HL-60 (cell line): ENCODE measurements around the gene KRTAP10-12.

Experiments used
- DNase-seq, 2 experiments: peaks; one replicate each; pipeline ENCODE4 v3.0.0-alpha.2; 2010 to 2020; ENCODE audit warnings: low read depth in 1 of 2, low spot score in 1 of 2
- H3K27ac ChIP-seq: fragments of 250-450 bp; sonication (Bioruptor Pico); replicated peaks from 2 replicates; pipeline ENCODE4 v1.5.1; 2020; ENCODE audit warnings: mild to moderate bottlenecking, moderate library complexity
- H3K27me3 ChIP-seq: fragments of 250-450 bp; sonication (Bioruptor Pico); 2 replicates; pipeline ENCODE4 v1.5.1; 2021; ENCODE audit warnings: mild to moderate bottlenecking, moderate library complexity; ENCODE audit not compliant: insufficient read depth, poor library complexity, severe bottlenecking
- H3K4me3 ChIP-seq: replicated peaks from 2 replicates; pipeline ENCODE4 v1.5.1; 2011; ENCODE audit warnings: mild to moderate bottlenecking, control low read depth, low read length; ENCODE audit not compliant: insufficient read depth
- CTCF ChIP-seq: IDR thresholded peaks from one replicate; pipeline ENCODE4 v1.5.1; 2011; ENCODE audit warnings: low read length, control low read depth, inconsistent platforms; ENCODE audit not compliant: insufficient read depth
- GABPA ChIP-seq: IDR thresholded peaks from 2 replicates; pipeline ENCODE4 v1.6.1; 2012; ENCODE audit warnings: low read depth
- POLR2AphosphoS5 ChIP-seq: IDR thresholded peaks from 2 replicates; pipeline ENCODE4 v1.6.1; 2012; ENCODE audit warnings: low read depth
- REST ChIP-seq: IDR thresholded peaks from 2 replicates; pipeline ENCODE4 v1.6.1; 2012; ENCODE audit warnings: low read depth; ENCODE audit not compliant: insufficient replicate concordance
- SPI1 ChIP-seq: IDR thresholded peaks from 2 replicates; pipeline ENCODE4 v1.6.1; 2012; ENCODE audit warnings: low read depth, mild to moderate bottlenecking, borderline replicate concordance

The KRTAP10-12 gene

GRCh38 chr21:44727321-44727720 lies 30.3 kb downstream of the KRTAP10-12 start:
- no peak for TF ChIP-seq POLR2AphosphoS5
- TF ChIP-seq REST = no peak
- no peak for TF ChIP-seq CTCF
- no peak for TF ChIP-seq GABPA
- no peak for TF ChIP-seq SPI1
- H3K27me3 ChIP-seq = peaks cover 28% of the 10 kb centered on the region

GRCh38 chr21:44727757-44728156 lies 30.8 kb downstream of the KRTAP10-12 start:
- H3K4me3 ChIP-seq = no peak overlapping the region
- no peak for DNase-seq
- TF ChIP-seq REST (no peak), GABPA (no peak), CTCF (no peak), POLR2AphosphoS5 (no peak), SPI1 (no peak)
- H3K27me3 ChIP-seq = peaks cover 25% of the 10 kb centered on the region
- H3K27ac ChIP-seq = no peak overlapping the region

More at GRCh38 chr21:44727321-44727720, 30.3 kb downstream of the KRTAP10-12 start:
- no peak for DNase-seq
- Histone ChIP-seq H3K4me3 (no peak overlapping the region), H3K27ac (no peak overlapping the region)

- Histone ChIP-seq H3K27me3 (peaks cover 15% of the 10 kb centered on the region), H3K27ac (no peak overlapping the region), H3K4me3 (no peak overlapping the region)
- no peak for TF ChIP-seq POLR2AphosphoS5
- TF ChIP-seq SPI1 = no peak
- no peak for TF ChIP-seq GABPA
- no peak for TF ChIP-seq REST
- TF ChIP-seq CTCF = no peak
- no peak for DNase-seq
These were observed 31.7 kb downstream of the KRTAP10-12 start for GRCh38 chr21:44728716-44729115.
